Transverse colon (tissue), 3 donors: ENCODE data around the gene UNC13B.

Source experiments
- CTCF ChIP-seq, 5 experiments: fragments of 200-600 bp in 3 of 5; fragments of 450-650 bp in 2 of 5; sonication (generic) in 3 of 5; IDR thresholded peaks; 1 replicate in 2 of 5; 2 replicates in 3 of 5; pipeline ENCODE4 v1.5.1; 2016 to 2017; ENCODE audit warnings: antibody characterized with exemption in 5 of 5, inconsistent platforms in 3 of 5, mild to moderate bottlenecking in 2 of 5, moderate library complexity in 1 of 5
- EP300 ChIP-seq: sonication (generic); formaldehyde crosslinking; IDR thresholded peaks from one replicate; pipeline ENCODE4 v1.6.1; 2017; ENCODE audit warnings: antibody characterized with exemption, low read depth

- TF ChIP-seq CTCF (IDR thresholded peaks at IDR 0.05) (no peak), EP300 (no peak)
Observed at GRCh38 chr9:35205340-35205739, 43.5 kb downstream of the UNC13B start.
